ENCODE measurements around the gene NRXN3. TPM values are rescaled to one million over a fixed set of nuclear protein-coding genes. Genes with fewer than 3 reads are reported as not detected.

Gene NRXN3
- polyA plus RNA-seq, 1 of the 3 experiments (the other 2 are of a cell fraction), result 1.6 TPM

GRCh38 chr14:79090641-79091180, 920.5 kb downstream of the NRXN3 start:
- no peaks in the 10 kb centered on the region; a peak in 1 of 4 replicates for H3K4me1 ChIP-seq (ENCODE audit: control insufficient read depth in 1 of 2, insufficient read depth in 2 of 2, low read depth in 1 of 2, low read length in 1 of 2)
- no peak overlapping the region for H3K4me3 ChIP-seq (ENCODE audit: low read depth in 2 of 2, low read length in 1 of 2)
- H3K27me3 ChIP-seq (ENCODE audit: insufficient read depth), result no peaks in the 10 kb centered on the region
- no peaks in the 10 kb centered on the region for H3K79me2 ChIP-seq (ENCODE audit: insufficient read depth)
- H4K20me1 ChIP-seq (ENCODE audit: insufficient read depth), result no peaks in the 10 kb centered on the region
- no peak overlapping the region for H2AFZ ChIP-seq (ENCODE audit: low read depth)
- no peak overlapping the region for H3K27ac ChIP-seq (ENCODE audit: low read depth in 2 of 2, low read length in 1 of 2)
- H3K36me3 ChIP-seq (replicated peaks in 1 of 2; ENCODE audit: control insufficient read depth in 1 of 2, insufficient read depth in 2 of 2, low read length in 1 of 2), result no peaks in the 10 kb centered on the region
- H3F3A ChIP-seq (replicated peaks; ENCODE audit: insufficient read depth), result no peaks in the 10 kb centered on the region
- H3K9ac ChIP-seq, result no peak overlapping the region
- DNase-seq, result no peak
- WGBS (ENCODE audit: low lambda C conversion rate), result 55% methylated on average over 2 of the region's 2 CpGs
- H3K4me2 ChIP-seq, result no peak overlapping the region
- ChIA-PET POLR2A (no interaction called here), CTCF (interaction anchor here (0.9 kb wide), 2 partner anchors 18 to 156 kb away, joined by 3 read pairs; no protein-coding TSS in a partner anchor)
- H3K9me3 ChIP-seq, result no peaks in the 10 kb centered on the region
- TF ChIP-seq MXI1 (IDR thresholded peaks at IDR 0.05; ENCODE audit: low read depth, low read length), result no peak
- H3K9me2 ChIP-seq, result no peaks in the 10 kb centered on the region

- Histone ChIP-seq H3K36me3 (replicated peaks in 1 of 2; ENCODE audit: control insufficient read depth in 1 of 2, insufficient read depth in 2 of 2, low read length in 1 of 2) (no peaks in the 10 kb centered on the region), H3K4me1 (ENCODE audit: control insufficient read depth in 1 of 2, insufficient read depth in 2 of 2, low read depth in 1 of 2, low read length in 1 of 2) (no peaks in the 10 kb centered on the region; a peak in 1 of 4 replicates), H3K9ac (no peak overlapping the region), H3K4me3 (ENCODE audit: low read depth in 2 of 2, low read length in 1 of 2) (no peak overlapping the region), H3K27ac (ENCODE audit: low read depth in 2 of 2, low read length in 1 of 2) (no peak overlapping the region), H3K4me2 (no peak overlapping the region), H3F3A (replicated peaks; ENCODE audit: insufficient read depth) (no peaks in the 10 kb centered on the region), H3K9me3 (no peaks in the 10 kb centered on the region), H4K20me1 (ENCODE audit: insufficient read depth) (no peaks in the 10 kb centered on the region), H2AFZ (ENCODE audit: low read depth) (no peak overlapping the region), H3K27me3 (ENCODE audit: insufficient read depth) (no peaks in the 10 kb centered on the region), H3K9me2 (no peaks in the 10 kb centered on the region), H3K79me2 (ENCODE audit: insufficient read depth) (no peaks in the 10 kb centered on the region)
- WGBS (ENCODE audit: low lambda C conversion rate), result 59% methylated on average over 4 of the region's 4 CpGs
- no peak for DNase-seq
- TF ChIP-seq EZH2phosphoT487 (IDR thresholded peaks at IDR 0.05; ENCODE audit: borderline replicate concordance, low read depth) (no peak), CTCF (IDR thresholded peaks at IDR 0.05) (peak; percentile 16; the same call in 1 of the 2 replicates), RAD21 (IDR thresholded peaks at IDR 0.05; ENCODE audit: low read length) (peak; percentile 32)
- CTCF ChIA-PET, result interaction anchor here (0.7 to 1.1 kb wide), 3 partner anchors 18 to 855 kb away, joined by 3 read pairs; no protein-coding TSS in a partner anchor
- POLR2A ChIA-PET, result no interaction called here
Measured at GRCh38 chr14:79091381-79091963, 921.3 kb downstream of the NRXN3 start.

- Histone ChIP-seq H3K9me2 (no peaks in the 10 kb centered on the region), H3F3A (replicated peaks; ENCODE audit: insufficient read depth) (no peaks in the 10 kb centered on the region)
- 73% methylated on average over 5 of the region's 5 CpGs for WGBS (ENCODE audit: low lambda C conversion rate)
- TF ChIP-seq FOXM1 (IDR thresholded peaks at IDR 0.05; ENCODE audit: low read depth) (no peak), FOXJ3 (CRISPR knock-in tag; IDR thresholded peaks at IDR 0.05) (no peak), RCOR1 (IDR thresholded peaks at IDR 0.05; ENCODE audit: low read length) (no peak), TEAD4 (IDR thresholded peaks at IDR 0.05; ENCODE audit: borderline replicate concordance, insufficient read depth) (no peak), REST (IDR thresholded peaks at IDR 0.05; ENCODE audit: low read depth, low read length) (no peak), CHD2 (IDR thresholded peaks at IDR 0.05; ENCODE audit: low read length, partially characterized antibody) (no peak), TAF1 (IDR thresholded peaks at IDR 0.05; ENCODE audit: borderline replicate concordance, low read depth, low read length) (no peak), POLR2AphosphoS5 (IDR thresholded peaks at IDR 0.05; ENCODE audit: low read depth, low read length) (no peak), FOSL2 (IDR thresholded peaks at IDR 0.05; ENCODE audit: borderline replicate concordance, low read depth) (no peak), NFIC (IDR thresholded peaks at IDR 0.05; ENCODE audit: borderline replicate concordance) (no peak), SMC3 (IDR thresholded peaks at IDR 0.05; ENCODE audit: low read depth, low read length) (no peak), RXRA (IDR thresholded peaks at IDR 0.05; ENCODE audit: borderline replicate concordance, low read depth) (no peak)
Measured at GRCh38 chr14:79093531-79093930, 923.4 kb downstream of the NRXN3 start.

More at GRCh38 chr14:79093531-79093930, 923.4 kb downstream of the NRXN3 start:
- POLR2A ChIA-PET, result no interaction called here
- DNase-seq, result peak; percentile 0
- H3K9me3 ChIP-seq, result no peaks in the 10 kb centered on the region
- no peaks in the 10 kb centered on the region for H3K79me2 ChIP-seq (ENCODE audit: insufficient read depth)
- no peaks in the 10 kb centered on the region for H3K36me3 ChIP-seq (replicated peaks in 1 of 2; ENCODE audit: control insufficient read depth in 1 of 2, insufficient read depth in 2 of 2, low read length in 1 of 2)
- no peaks in the 10 kb centered on the region; a peak in 1 of 4 replicates for H3K4me1 ChIP-seq (ENCODE audit: control insufficient read depth in 1 of 2, insufficient read depth in 2 of 2, low read depth in 1 of 2, low read length in 1 of 2)
- H3K4me2 ChIP-seq, result peak overlapping the region; percentile 27; the same call in 1 of the 2 replicates
- 0 out of 2 replicates have a peak overlapping the region, but pooled peaks have one; percentile 24 for H2AFZ ChIP-seq (ENCODE audit: low read depth)
- H3K4me3 ChIP-seq (ENCODE audit: low read depth in 2 of 2, low read length in 1 of 2), result no peak overlapping the region
- CTCF ChIA-PET, result interaction anchor here (0.5 kb wide), 1 partner anchor 247 kb away, joined by 3 read pairs; no protein-coding TSS in a partner anchor
- H3K27me3 ChIP-seq (ENCODE audit: insufficient read depth), result no peaks in the 10 kb centered on the region
- H3K9ac ChIP-seq, result no peak overlapping the region
- H4K20me1 ChIP-seq (ENCODE audit: insufficient read depth), result no peaks in the 10 kb centered on the region
- H3K27ac ChIP-seq (ENCODE audit: low read depth in 2 of 2, low read length in 1 of 2), result no peak overlapping the region

Measured in SK-N-SH (cell line).